GM06990 (cell line): ENCODE data around the gene FGF23.
"Not testable (repeated sequence)": the region's sequence is repeated elsewhere in the genome, so short reads cannot be mapped to it uniquely, and the experiment has no call there.

ENCODE experiments used
- DNase-seq: peaks from one replicate; pipeline ENCODE4 v3.0.0-alpha.2; 2011; ENCODE audit not compliant: insufficient read length; ENCODE audit errors: extremely low read depth
- H3K27me3 ChIP-seq: replicated peaks from 2 replicates; pipeline ENCODE4 v1.6.0; 2011; ENCODE audit warnings: low read length; ENCODE audit not compliant: control insufficient read depth, insufficient read depth
- H3K36me3 ChIP-seq: 2 replicates; pipeline ENCODE4 v1.5.1; 2011; ENCODE audit warnings: low read length; ENCODE audit not compliant: control insufficient read depth, insufficient read depth
- H3K4me3 ChIP-seq: replicated peaks from 2 replicates; pipeline ENCODE4 v1.5.1; 2011; ENCODE audit warnings: low read depth, mild to moderate bottlenecking, control low read depth, low read length
- CTCF ChIP-seq: IDR thresholded peaks from 2 replicates; pipeline ENCODE4 v1.5.1; 2011; ENCODE audit warnings: low read length, control low read depth, mild to moderate bottlenecking, inconsistent platforms; ENCODE audit not compliant: insufficient read depth, poor library complexity, severe bottlenecking

Gene FGF23

GRCh38 chr12:4407136-4407535 lies 27.6 kb upstream of the FGF23 start:
- no peaks in the 10 kb centered on the region for H3K27me3 ChIP-seq
- no peaks in the 10 kb centered on the region for H3K36me3 ChIP-seq
- no peak for TF ChIP-seq CTCF
- no peak overlapping the region for H3K4me3 ChIP-seq
- DNase-seq = no peak

DNA sequence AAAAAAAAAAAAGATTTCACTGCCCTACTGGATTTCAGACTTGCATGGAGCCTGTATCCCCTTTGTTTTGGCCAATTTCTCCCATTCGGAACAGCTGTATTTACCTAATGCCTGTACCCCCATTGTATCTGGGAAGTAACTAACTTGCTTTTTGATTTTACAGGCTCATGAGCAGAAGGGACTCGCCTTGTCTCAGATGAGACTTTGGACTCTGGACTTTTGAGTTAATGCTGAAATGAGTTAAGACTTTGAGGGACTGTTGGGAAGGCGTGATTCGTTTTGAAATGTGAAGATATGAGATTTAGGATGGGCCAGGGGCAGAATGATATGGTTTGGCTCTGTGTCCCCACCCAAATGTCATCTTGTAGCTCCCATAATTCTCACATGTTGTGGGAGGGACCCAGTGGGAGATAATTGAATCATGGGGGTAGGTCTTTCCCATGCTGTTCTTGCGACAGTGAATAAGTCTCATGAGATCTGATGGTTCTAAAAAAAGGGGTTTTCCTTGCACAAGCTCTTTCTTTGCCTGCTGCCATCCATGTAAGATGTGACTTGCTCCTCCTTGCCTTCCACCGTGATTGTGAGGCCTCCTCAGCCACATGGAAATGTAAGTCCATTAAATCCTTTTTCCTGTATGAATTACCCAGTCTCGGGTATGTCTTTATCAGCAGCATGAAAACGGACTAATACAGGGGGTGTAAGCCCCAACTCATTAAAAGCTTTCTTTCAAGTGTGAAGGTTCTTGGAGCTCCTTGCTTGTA lies 25.5 kb upstream of the FGF23 start:
- H3K27me3 ChIP-seq, H3K4me3 ChIP-seq, DNase-seq, H3K36me3 ChIP-seq: not testable (repeated sequence)

DNA sequence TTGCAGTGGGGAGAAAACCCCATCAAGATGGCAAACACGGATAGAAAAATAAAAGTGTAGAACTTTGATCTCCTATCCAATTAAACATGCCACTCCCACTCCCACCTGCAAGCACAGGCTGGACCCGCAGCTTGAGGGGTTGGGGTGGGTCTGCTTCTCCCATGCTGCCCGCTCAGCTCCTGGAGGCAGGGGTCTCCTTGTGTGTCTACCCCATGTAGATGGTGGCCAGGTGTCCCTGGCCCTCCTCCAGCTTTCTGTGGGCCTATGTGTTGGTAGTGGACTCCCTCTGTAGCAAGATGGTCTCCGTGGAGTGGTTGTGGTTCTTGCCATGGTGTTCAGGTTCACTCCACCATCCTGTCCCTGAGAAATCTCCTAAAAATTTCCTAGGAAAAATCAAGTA lies 23.5 kb upstream of the FGF23 start:
- Histone ChIP-seq H3K36me3 (no peaks in the 10 kb centered on the region), H3K27me3 (no peaks in the 10 kb centered on the region), H3K4me3 (no peak overlapping the region)
- DNase-seq = no peak
- no peak for TF ChIP-seq CTCF

- TF ChIP-seq CTCF = no peak
- no peak for DNase-seq
- H3K4me3 ChIP-seq = no peak overlapping the region
- H3K36me3 ChIP-seq = no peaks in the 10 kb centered on the region
- H3K27me3 ChIP-seq = no peaks in the 10 kb centered on the region
Measured at GRCh38 chr12:4401117-4401516, 21.6 kb upstream of the FGF23 start.

- H3K27me3 ChIP-seq = no peaks in the 10 kb centered on the region; the same call in 1 of the 2 replicates
- no peak for DNase-seq
- H3K4me3 ChIP-seq = no peak overlapping the region
- no peak for TF ChIP-seq CTCF
- no peaks in the 10 kb centered on the region for H3K36me3 ChIP-seq
Measured at GRCh38 chr12:4395818-4396217, 16.3 kb upstream of the FGF23 start.

- no peak for TF ChIP-seq CTCF
Measured at GRCh38 chr12:4393211-4393610, 13.7 kb upstream of the FGF23 start.

More at GRCh38 chr12:4393211-4393610, 13.7 kb upstream of the FGF23 start:
- peaks cover 3% of the 10 kb centered on the region for H3K27me3 ChIP-seq
- DNase-seq = no peak
- no peak overlapping the region for H3K4me3 ChIP-seq
- H3K36me3 ChIP-seq = no peaks in the 10 kb centered on the region
